GM12872 (cell line): ENCODE results near the gene DMD.

Experiments
- CTCF ChIP-seq: IDR thresholded peaks from 3 replicates; pipeline ENCODE4 v1.5.1; 2011; ENCODE audit warnings: low read depth, mild to moderate bottlenecking, low read length, moderate library complexity; ENCODE audit not compliant: insufficient read depth

Gene DMD

GRCh38 chrX:31590581-31591114 lies 1620.7 kb downstream of the DMD start:
- no peak for TF ChIP-seq CTCF

GRCh38 chrX:31589503-31589902 lies 1621.8 kb downstream of the DMD start:
- no peak for TF ChIP-seq CTCF

GRCh38 chrX:31588355-31588754 lies 1623.0 kb downstream of the DMD start:
- TF ChIP-seq CTCF = no peak

GRCh38 chrX:31580726-31581125 lies 1630.6 kb downstream of the DMD start:
- TF ChIP-seq CTCF = no peak

GRCh38 chrX:31580227-31580626 lies 1631.1 kb downstream of the DMD start:
- no peak for TF ChIP-seq CTCF

- TF ChIP-seq CTCF = no peak
These were observed 1639.0 kb downstream of the DMD start for GRCh38 chrX:31572360-31572759.

GRCh38 chrX:31570658-31571057 lies 1640.7 kb downstream of the DMD start:
- TF ChIP-seq CTCF = no peak
